Measurements from ENCODE around the gene GLDN. TPM values are rescaled to one million over a fixed set of nuclear protein-coding genes. Genes with fewer than 3 reads are reported as not detected.

Gene GLDN
- total and polyA plus RNA-seq, 2 of the 4 experiments (the other 2 are of a cell fraction) = under 0.01 TPM; not detected in 1

DNA sequence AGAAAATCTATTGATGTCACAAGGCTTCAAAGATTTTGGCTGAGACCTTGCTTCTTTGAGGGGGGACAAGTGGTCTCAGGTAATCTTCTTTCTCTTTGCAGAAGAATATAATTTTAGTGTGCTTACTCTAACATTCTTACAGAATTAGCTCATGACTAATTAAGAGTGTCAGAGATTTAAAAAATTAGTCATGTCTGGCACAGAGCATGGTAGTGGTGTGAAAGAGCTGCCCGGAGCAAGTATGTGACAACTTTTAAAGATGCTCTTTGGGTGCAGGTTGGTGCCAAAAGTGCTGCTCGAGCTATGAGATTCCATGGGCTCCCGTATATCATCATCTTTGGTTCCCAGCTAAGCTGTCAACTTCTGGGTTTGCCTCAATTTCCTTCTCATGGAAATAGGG is 34.1 kb upstream of the GLDN start:
- Histone ChIP-seq H4K91ac (ENCODE audit: insufficient read depth, low read depth, low read length) (no peak overlapping the region), H3K9me3 (ENCODE audit: control insufficient read depth, insufficient read depth, low read length) (no peaks in the 10 kb centered on the region), H3K9me1 (ENCODE audit: insufficient read depth, low read length) (no peaks in the 10 kb centered on the region), H2BK5ac (ENCODE audit: low read depth, low read length, poor library complexity, severe bottlenecking) (no peak overlapping the region), H2AFZ (replicated peaks; ENCODE audit: low read length, poor library complexity) (no peak overlapping the region), H2BK20ac (ENCODE audit: low read depth, low read length) (no peak overlapping the region), H4K20me1 (ENCODE audit: insufficient read depth, low read length) (no peaks in the 10 kb centered on the region), H2AK5ac (ENCODE audit: low read depth, low read length) (no peak overlapping the region), H3K27ac (ENCODE audit: insufficient read depth, low read length) (no peak overlapping the region), H3K56ac (ENCODE audit: extremely low read depth, insufficient read depth, low read length) (no peak overlapping the region), H3K18ac (ENCODE audit: low read depth, low read length) (no peak overlapping the region), H3K4me3 (ENCODE audit: insufficient read depth, low read depth, low read length) (no peak overlapping the region), H2BK120ac (ENCODE audit: low read depth, low read length) (no peak overlapping the region), H3K4ac (ENCODE audit: low read depth, low read length) (no peak overlapping the region), H3K79me1 (ENCODE audit: low read depth in 1 of 2, low read length in 2 of 2) (no peaks in the 10 kb centered on the region), H3K4me2 (ENCODE audit: low read depth, low read length) (no peak overlapping the region), H3K23ac (ENCODE audit: low read depth, low read length) (no peak overlapping the region), H3K4me1 (ENCODE audit: control insufficient read depth, insufficient read depth, low read length) (peaks cover 9% of the 10 kb centered on the region; the same call in 1 of the 2 replicates), H3K36me3 (ENCODE audit: control insufficient read depth, insufficient read depth, low read length) (no peaks in the 10 kb centered on the region), H3K14ac (replicated peaks; ENCODE audit: low read depth, low read length) (no peak overlapping the region), H2BK15ac (ENCODE audit: low read depth, low read length) (no peak overlapping the region), H4K8ac (ENCODE audit: low read depth in 2 of 2, low read length in 2 of 2) (no peak overlapping the region), H3K9ac (ENCODE audit: low read depth, low read length) (no peak overlapping the region), H4K5ac (ENCODE audit: low read depth, low read length) (no peak overlapping the region), H2AK9ac (replicated peaks; ENCODE audit: low read depth, low read length, poor library complexity) (no peak overlapping the region), H3K27me3 (ENCODE audit: control insufficient read depth, insufficient read depth, low read length) (peaks cover 22% of the 10 kb centered on the region)
- in situ Hi-C loops (cut with MboI; ENCODE audit: low sequenced_read_pairs) (no loop called here), dilution Hi-C loops (cut with HindIII; ENCODE audit: low sequenced_read_pairs, unreplicated experiment) (no loop called here), intact Hi-C loops (cut with micrococcal nuclease) (no loop called here)
- BruUV-seq (replicated peaks) = no TSS peak
- ChIA-PET POLR2A (ENCODE audit: unreplicated experiment) (no interaction called here), CTCF (interaction anchor here (1.1 kb wide), 1 partner anchor 144 kb away, joined by 3 read pairs; no protein-coding TSS in a partner anchor)
- ATAC-seq (ENCODE audit: low read depth) = no peak
- WGBS, 2 experiments (ENCODE audit: extremely low coverage in 2 of 2, insufficient read length in 1 of 2) = no CpG with 5 or more reads among the region's 3 CpGs
- DNase-seq = no peak
- TF ChIP-seq MAZ (IDR thresholded peaks at IDR 0.05; ENCODE audit: borderline replicate concordance, low read depth, low read length) = no peak
- TF ChIP-seq RFX5 (IDR thresholded peaks at IDR 0.05; ENCODE audit: low read depth, low read length) = no peak
- no peak for TF ChIP-seq FOS (IDR thresholded peaks at IDR 0.05; ENCODE audit: low read depth, low read length)
- TF ChIP-seq ELK1 (IDR thresholded peaks at IDR 0.05; ENCODE audit: borderline replicate concordance, low read depth, low read length) = no peak
- no peak for TF ChIP-seq RCOR1 (IDR thresholded peaks at IDR 0.05; ENCODE audit: insufficient replicate concordance, low read length)
- TF ChIP-seq BHLHE40 (IDR thresholded peaks at IDR 0.05; ENCODE audit: low read depth, low read length) = no peak
- no peak for TF ChIP-seq CHD1 (IDR thresholded peaks at IDR 0.05; ENCODE audit: low read depth, low read length)
- TF ChIP-seq, protein P1, sequence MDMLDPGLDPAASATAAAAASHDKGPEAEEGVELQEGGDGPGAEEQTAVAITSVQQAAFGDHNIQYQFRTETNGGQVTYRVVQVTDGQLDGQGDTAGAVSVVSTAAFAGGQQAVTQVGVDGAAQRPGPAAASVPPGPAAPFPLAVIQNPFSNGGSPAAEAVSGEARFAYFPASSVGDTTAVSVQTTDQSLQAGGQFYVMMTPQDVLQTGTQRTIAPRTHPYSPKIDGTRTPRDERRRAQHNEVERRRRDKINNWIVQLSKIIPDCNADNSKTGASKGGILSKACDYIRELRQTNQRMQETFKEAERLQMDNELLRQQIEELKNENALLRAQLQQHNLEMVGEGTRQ (IDR thresholded peaks at IDR 0.05; ENCODE audit: low read depth, low read length) = no peak
- TF ChIP-seq CEBPB (IDR thresholded peaks at IDR 0.05; ENCODE audit: low read depth, low read length) = no peak
- no peak for TF ChIP-seq CTCF (conservative IDR thresholded peaks at IDR 0.05; ENCODE audit: low read depth, low read length)
- TF ChIP-seq MXI1 (IDR thresholded peaks at IDR 0.05; ENCODE audit: borderline replicate concordance, low read depth, low read length) = no peak
- TF ChIP-seq NFE2L2 (IDR thresholded peaks at IDR 0.05; ENCODE audit: low read depth, low read length) = no peak
- no peak for TF ChIP-seq MAFK (IDR thresholded peaks at IDR 0.05; ENCODE audit: low read depth, low read length)
- no peak for TF ChIP-seq RAD21 (IDR thresholded peaks at IDR 0.05; ENCODE audit: low read length)
- no peak for TF ChIP-seq SMC3 (IDR thresholded peaks at IDR 0.05; ENCODE audit: low read depth, low read length)
- no peak for TF ChIP-seq POLR2A (IDR thresholded peaks at IDR 0.05; ENCODE audit: low read depth, low read length)
